NCI-H510A (cell line): Measurements from ENCODE around the gene CNKSR3.
A peak's percentile ranks its signal among the peaks of the same experiment; 100 is the strongest.

Experiments used
- DNase-seq: peaks from one replicate; lab custom pipeline; 2025; lab: John Stamatoyannopoulos, UW

The CNKSR3 gene

DNA sequence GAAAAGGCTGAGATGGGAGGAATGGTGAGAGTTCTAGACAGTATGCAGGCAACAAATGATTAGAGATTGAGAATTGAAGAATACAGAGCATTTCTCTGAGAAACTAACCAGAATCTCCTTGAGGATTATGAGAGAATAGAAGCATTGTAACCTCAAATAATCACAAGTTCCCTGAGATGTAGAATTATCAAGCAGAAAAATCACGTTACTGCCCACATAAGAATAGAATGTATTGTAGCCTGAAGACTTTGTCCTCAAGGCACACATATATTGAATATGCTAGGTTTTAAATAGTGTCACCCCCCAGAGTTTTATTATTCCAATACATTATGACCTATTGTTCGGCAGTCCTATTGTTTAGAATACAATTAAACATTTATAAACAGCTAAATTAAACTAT is 57.2 kb downstream of the CNKSR3 start:
- DNase-seq = no peak

DNA sequence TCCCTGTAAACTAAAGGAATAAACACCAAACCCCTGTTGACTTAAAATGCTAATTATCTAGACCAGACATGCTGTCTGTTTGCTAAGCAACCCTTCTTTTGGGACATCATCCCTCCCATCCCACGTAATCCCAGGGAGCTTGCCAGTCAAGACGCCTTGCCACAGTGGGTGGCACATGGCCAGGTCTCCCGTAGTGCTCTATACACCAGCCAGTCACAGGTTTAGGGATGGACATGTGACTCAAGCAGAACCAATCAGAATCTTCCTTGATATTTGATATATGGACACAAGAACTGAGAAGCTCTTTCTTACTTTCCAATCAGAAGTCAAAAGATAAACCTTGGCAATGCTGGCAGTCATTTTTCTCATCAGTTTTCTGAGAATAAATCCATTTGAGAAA is 60.0 kb downstream of the CNKSR3 start:
- peak; percentile 89 for DNase-seq

DNA sequence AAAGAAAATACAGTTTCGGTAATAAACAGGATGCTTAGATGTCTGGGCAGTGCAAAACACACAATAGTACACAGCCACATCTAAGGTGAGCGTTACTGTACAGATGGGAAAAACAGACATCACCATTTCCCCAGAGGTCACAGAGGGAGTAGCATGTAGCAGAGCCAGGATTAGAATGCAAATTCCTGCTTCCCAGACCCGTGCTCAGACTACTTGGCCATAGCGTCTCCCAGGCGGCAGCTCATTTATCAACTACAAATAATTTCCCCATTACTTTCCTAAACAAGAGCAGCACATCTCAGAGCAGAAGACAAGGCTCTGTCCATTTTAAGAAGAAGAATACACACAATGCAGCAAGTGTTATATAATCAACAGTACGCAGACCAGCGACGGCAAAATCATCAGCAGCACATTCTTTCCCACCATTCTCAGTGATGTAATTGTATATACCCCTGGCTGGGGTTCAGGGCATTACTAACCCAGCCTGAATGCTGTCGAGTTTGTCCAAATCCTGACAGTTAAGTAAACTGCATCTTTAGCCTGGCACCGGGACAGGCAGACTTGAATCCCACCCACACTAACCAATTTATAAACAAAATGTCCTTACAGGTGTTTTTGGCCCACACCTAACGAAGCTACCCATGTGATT is 61.9 kb downstream of the CNKSR3 start:
- no peak for DNase-seq

DNA sequence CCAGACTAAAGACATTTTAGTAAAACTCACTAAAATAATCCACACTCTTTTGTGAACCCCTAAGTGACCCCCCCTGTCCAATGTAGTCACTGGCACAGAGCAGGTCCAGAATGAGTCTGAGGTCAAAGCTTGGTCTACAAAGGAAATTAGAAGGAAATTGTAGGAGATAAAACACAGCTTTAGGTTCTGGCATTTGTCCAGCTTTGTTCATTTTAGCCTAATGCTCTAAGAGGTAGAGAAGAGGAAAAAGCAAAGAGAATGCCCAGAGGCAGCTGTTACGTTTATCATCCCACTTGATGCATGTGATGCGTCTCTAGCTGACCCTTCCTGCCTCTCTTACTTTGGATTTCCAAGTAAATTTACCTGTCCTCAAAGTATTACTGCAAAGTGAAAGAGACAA is 62.5 kb downstream of the CNKSR3 start:
- no peak for DNase-seq

DNA sequence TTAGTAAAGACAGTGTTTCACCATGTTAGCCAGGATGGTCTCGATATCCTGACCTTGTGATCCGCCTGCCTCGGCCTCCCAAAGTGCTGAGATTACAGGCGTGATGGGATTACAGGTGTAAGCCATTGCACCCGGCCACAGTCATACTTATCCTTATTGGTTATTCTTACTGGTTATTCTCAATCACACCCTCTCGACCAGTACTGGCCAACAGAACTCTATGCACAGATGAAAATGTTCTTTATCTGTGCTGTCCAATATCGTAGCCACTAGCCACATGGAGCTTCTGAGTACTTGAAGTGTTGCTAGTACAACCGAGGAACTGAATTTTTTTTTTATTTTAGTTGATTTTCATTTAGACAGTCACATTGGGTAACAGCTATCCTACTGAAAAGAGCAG is 63.5 kb downstream of the CNKSR3 start:
- DNase-seq = no peak

DNA sequence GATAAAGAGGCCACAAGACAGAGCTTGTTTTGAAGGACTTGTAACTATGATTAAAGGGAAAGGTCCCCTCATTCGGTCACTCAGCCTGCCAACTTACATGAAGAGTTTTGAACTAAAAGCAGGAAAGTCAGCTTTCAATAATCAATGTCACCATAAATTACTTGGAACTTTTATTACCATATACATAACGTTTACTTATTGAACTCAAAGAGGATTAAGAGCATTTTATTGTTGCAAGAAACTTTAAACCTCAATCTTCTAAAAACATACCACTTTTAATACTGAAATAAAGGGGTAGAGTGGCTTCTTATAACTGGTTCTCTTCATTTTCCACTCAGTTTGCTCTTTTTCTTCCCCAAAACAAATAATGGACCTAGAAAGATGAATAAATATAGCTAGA is 65.1 kb downstream of the CNKSR3 start:
- DNase-seq = no peak

DNA sequence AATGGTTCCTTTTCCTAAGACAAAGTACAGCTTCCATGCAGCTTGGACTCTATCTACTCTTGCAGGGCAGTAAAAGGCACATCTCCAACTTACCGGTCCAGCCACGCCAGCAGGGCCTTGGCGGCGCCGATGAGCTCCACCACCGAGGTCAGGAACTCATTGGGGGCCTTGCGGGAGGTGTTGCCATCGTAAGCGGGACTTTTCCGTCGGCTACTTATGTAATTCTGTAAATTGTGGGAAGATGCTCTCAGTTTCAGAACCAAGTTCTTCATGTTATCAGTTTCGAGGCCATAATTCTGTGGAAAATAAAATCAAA is 68.5 kb downstream of the CNKSR3 start:
- DNase-seq = no peak

DNA sequence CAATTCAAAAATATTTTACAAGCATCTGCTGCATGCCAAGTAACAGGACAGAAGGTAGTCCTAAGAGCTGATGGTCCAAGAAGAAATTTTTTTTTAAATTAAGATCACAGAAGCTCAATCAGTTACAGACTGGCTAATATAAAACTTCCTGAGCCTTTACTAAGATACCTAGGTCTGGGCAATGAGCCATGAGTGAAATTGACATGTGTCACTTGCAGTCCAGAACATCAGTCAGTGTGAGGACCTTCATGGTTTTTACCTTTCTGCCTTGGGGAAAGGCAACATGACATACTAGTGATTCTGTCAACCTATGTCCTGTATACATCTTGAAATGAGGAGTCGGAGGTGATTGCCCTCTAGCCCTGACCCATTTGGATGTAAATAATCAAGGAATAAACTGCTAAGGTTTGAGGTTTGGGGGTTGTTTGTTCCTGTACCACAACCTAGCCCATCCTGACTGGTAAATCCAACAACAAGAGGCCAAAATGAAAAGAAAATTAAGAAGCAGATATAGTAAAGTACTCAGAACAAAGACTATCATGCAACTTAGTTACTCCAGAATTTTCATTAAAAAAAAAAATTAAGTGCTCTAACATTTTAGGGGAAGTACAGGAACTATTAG is 70.0 kb downstream of the CNKSR3 start:
- DNase-seq = no peak

DNA sequence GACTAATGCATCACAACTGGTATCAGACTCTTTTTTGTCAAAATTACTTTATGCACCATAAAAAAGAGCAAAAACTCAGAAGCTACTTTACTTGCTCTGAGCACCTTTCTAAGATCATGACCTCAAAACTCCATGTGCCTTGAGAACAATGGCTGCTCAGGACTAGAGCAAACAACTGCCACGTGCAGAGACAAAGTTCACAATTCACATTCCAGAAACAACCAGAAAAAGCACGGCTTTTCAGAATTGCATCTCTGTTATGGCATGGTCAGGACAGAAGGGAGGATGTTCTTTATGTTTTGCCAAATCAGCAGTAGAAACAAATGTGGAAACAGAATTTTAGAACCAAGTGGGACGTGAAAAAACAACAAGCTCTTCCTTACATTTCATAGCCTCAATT is 70.5 kb downstream of the CNKSR3 start:
- no peak for DNase-seq

DNA sequence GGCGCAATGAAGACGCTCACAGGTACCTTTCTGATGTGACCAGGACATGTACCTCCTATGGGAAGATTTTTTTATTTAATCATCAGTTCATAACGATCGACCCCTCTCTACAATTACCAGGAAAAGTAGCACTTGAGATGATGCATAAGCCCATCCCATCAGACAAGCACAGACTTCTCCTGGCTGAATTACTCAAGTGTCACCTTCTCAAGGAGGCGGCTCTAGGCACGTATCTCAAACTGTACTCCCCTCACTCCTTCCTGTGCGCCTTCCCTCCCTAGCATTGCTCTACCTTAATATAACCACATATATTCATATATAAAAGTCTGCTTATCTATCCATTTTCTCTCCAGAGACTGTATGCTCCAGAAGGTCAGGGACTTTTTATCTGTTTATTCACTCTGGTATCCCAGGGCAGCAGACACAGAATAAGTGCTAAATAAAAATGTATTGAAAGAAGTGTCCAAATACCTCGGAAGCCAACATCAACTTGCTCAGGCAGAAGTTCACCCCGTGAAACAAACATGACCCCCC is 71.5 kb downstream of the CNKSR3 start:
- DNase-seq = no peak

DNA sequence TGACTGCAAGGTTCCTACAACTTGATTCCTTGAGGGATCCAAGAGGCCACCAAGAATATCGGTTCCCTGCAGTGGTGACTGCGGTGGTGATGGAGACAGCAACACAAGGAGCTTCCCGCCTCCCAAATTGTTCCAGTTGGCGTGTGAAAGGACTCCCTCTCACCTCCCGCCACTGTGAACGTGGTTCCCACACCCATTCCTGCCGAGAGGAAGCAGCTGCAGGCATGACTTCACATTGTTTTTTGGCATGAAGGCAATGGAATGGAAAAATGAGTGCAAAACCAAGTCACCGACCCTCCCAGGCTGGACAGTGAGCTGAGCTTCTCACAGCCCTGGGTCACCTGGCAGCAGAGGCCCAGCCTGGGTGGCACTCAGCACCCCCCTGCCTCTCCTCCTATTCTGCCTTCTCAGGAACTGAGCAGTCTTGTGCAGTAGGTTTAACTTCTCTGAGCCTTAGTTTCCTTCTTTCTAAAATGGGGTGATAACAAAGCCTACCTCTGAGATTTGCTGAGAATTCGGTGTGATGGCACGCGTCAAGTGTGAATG is 75.0 kb downstream of the CNKSR3 start:
- no peak for DNase-seq

DNA sequence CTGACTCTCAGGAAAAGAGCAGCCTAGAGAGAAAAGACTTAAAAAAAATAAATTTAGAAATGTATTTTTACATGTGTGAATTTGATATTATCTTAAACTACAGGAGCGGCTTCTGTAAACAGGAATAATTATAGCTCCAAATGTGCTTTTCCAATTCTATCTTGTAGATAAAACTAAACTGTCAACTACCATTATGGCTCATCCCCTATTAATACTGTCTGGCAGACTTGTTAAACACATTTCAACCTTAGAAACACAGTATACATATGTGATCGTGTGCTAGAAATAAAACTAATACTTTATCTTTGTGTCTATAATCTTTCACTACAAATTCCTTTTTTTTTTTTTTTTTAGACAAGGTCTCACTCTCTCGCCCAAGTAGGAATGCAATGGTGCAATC is 75.8 kb downstream of the CNKSR3 start:
- no peak for DNase-seq

DNA sequence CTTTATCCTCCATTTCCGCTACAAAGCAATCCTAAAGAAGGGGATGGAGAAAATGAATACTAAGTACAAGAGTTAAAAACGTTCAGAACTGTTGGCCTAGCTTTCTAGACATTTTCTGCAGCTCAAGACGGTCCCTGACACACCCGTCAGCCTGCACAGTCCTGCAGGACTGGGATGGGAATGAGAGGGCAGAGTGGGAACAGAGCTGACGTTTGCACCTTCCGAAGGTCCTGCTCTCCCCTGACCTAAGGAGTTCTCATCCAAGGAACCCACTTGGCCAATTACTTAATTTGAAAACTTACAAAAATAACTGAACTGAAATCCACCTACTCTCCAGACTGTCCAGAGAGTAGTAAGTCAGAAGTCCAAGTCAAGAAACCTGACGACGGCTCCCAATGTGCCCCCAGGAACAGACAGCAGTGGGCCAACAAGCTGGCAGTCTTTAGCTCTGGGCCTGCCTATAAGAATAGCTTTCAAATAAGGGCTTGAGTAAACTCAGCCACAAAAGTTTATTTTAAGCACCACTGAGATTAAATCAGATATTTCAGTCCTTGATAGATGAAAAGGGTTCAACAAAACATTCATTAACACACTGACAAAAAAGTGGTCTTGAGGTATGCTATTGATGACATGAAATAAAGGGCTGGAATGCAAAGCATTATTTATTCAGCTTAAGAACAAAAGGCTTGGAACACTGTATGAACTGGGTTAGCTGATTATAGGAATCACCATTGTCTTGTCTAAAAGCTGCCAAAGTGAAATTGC is 76.8 kb downstream of the CNKSR3 start:
- DNase-seq = no peak

DNA sequence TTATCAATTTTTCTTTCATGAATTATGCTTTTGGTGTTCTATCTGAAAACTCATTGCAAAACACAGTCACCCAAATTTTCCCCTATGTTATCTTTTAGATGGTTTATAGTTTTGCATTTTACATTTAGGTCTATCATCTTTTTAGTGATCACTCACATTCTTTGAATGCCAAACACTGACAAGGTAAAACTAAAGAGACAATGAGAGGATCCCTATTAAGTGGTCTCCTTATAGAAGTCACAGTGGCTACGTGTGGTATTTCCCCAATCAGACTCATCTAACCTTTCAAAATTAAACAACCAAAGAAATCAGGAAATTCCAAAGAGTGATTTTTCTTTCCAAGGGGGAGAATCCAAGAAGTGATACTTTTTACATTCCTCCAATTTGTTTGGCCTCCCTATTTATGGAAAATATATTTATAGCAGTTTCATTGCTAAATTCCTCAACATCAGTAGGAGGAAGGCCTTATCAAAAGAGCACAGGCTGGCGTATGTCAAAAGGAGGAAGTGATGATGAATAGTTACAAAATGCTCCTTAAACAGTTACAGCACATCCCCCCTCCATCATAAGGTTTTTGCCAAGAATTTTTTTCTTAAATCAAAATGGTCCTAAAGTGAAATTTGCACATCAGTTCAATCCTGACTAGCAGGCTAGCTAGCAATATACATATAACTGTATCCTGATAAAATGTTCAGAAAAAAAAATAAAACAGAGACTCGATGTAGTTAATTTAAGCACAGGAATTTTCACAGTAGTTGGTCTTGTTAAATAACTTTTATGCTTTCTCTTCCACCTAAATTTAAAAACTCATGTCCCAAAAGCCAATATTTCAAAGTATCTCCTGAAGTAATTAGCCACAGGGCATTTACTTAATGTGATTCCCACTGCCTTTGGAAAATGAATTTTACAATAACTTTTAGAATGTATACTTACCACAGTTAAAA is 77.7 kb downstream of the CNKSR3 start:
- DNase-seq = no peak

DNA sequence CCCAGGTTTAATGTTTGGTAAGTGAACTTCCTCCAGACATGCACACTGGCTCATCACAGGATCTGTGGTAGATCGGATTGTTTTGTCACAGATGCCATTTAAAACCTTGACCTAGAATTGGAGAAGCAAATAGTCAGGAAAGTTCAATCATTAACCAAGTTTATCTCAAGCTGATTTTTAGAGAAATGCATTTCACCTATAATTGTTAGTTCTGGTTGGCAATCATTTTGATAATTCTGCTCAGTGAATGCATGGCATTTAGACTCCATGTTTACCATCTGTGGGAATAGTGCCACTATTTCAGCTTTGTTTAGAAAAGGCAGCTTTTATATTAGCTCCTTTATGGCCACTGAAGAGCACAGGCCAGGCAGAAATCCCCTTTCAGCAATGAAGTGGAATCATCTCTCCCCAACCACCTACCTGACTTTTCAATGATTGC is 80.0 kb downstream of the CNKSR3 start:
- no peak for DNase-seq

DNA sequence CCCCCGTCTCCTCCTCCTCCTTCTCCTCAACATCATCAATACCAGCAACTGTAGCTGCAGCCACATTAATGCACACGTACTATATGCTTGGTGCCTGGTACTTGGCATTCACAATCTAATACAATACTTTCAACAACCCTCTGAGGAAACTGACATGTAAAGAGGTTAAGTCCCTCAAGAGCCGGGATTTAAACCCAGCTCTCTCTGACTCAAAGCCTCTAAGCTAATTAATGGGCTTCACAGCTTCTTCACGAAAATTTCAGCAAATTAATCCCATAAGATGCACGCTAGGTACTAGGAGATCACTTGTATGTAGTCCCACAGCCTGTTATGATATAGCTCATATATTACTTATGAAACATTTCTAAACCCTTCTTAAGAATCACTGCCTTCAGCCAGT is 80.8 kb downstream of the CNKSR3 start:
- no peak for DNase-seq

DNA sequence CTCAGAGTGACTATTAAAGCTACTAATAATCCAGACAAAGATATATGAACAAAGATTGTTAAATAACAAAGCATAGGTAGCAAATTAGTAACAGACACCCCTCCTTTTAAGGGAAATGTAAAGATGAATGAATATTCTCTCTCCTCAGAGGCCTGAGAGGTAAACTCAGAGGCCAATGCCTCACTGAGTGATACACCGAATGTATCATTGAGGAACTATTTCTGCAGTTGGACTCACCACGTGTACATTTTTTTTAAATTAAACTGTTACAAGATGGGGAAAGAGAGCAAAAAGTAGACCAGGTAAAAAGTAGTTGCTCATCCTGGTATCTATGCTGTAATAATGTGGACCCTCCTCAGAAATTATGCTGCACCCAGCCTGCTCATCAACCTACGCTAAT is 81.6 kb downstream of the CNKSR3 start:
- no peak for DNase-seq

DNA sequence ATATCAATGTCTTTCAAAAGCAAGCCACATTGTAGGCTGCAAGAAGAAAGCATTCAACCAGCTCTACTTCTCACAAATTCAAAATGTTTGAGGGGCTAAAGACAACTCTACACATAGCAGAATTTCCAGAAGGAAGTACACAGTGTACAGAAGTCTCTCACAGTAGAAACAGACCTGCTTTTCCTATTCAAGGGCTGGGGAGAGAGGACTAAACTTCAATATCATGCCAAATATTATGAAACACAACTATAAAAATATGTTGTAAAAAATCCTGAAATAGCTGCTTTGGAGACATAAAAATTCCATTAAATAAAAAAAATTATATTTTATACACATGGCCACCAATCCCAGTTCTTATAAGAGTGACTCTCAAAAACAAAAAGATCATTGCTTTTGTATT is 83.0 kb downstream of the CNKSR3 start:
- no peak for DNase-seq

DNA sequence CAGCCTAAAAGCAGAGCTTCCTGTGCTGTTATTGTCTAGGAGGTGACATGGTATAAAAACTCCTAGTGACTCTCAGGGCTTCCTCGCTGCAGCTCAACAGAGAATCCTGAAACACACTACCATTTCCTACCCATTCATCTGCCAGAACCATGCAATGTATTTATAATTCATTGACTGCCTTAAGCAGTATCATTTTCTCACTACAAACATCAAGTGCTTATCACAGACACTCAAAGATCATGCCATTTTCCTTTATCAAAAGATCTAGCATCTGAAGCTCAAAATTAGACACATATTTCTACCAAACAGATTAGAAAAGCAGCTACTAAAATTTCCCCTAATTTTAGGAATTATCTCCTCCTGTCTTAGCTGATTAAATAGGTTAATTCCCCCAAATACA is 83.5 kb downstream of the CNKSR3 start:
- no peak for DNase-seq

DNA sequence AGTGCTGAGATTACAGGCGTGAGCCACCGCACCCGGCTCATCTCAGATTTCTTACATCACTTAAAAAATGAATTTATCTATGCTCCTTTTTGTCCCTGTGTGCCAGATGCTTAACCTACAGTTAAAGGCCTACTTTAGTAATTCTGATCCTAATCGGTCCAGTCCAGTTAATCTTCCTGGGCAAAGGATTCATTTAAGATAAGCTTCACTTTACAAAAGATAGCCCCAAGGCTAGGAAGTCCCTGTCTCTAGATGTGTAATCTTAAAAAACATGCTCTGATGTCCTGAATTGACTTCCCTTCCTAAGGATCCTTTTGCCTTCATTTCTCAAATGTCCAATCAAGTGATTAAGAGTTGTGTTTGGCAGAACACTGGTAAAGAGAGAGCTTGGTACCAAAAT is 85.5 kb downstream of the CNKSR3 start:
- DNase-seq = no peak

DNA sequence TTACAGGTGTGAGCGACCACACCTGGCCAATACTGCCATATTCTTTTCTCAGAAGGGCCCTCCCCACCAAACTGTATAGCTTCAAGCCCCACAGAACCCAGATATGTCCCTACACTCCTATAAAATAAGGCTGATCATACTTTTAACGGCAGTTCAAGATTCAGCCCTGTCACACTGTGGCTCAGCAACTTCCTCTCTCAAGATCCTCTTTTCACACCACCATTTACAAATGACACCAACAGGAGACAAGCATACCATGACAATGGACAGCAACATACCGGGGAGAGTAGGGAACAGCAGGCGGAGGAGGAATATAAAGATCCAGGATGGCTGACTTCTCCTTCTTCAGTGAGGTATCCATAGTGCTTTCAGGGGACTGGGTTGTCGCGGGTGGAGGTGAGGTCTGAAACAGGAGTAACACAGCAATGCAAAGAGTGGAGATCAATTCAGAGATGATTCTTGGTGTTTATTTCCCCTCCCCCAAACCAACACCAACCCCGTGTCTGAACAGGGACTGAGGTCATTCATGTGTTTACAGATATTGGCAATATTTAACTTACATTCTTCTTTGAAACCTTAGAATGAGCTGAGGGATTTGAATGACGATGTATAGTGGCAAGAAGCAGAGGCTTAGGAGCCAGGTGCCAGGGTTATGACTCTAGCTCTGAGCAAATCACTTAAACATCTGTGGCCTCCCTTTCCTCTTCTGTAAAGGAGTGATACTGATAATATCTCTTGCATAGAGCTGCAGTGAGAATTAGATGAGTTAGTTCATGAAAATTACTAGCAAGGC is 96.3 kb downstream of the CNKSR3 start:
- DNase-seq = no peak
